Endothelial cell of umbilical vein (primary cell): ENCODE data around the gene GAB2. TPM values are rescaled to one million over a fixed set of nuclear protein-coding genes. Genes with fewer than 3 reads are reported as not detected.

ENCODE experiments used
- BruUV-seq: library from RNA; stranded (reverse); fragments of 400-500 nt; replicated peaks from 2 replicates; lab custom pipeline; 2021; lab: Mats Ljungman, UMichigan
- CTCF ChIA-PET: fragments of 300-600, 350-600 bp; sonication (Branson Sonifier 250); formaldehyde crosslinking; loops from one replicate; lab custom pipeline; 2021; ENCODE audit warnings: antibody characterized with exemption, inconsistent platforms; lab: Charles Lee
- POLR2A ChIA-PET: fragments of 300-600, 350-600 bp; sonication (Branson Sonifier 250); formaldehyde crosslinking; loops from one replicate; lab custom pipeline; 2021; ENCODE audit warnings: antibody characterized with exemption, inconsistent platforms; lab: Charles Lee
- DNase-seq: peaks from one replicate; pipeline ENCODE4 v3.0.0-alpha.2; 2011; ENCODE audit warnings: low read depth, low spot score
- FAIRE-seq: peaks from 2 replicates; lab custom pipeline; 2011; peaks lifted over from hg19 to GRCh38; lab: Jason Lieb, UNC
- H2AFZ ChIP-seq: 2 replicates; pipeline ENCODE4 v1.6.0; 2012; ENCODE audit warnings: low read depth, low read length, control low read depth, inconsistent platforms
- H3K27ac ChIP-seq: 2 replicates; pipeline ENCODE4 v1.5.1; 2011; ENCODE audit warnings: low read depth, mild to moderate bottlenecking, control low read depth, low read length, moderate library complexity; ENCODE audit not compliant: insufficient read depth
- H3K27me3 ChIP-seq, 2 experiments: 2 replicates each; pipeline versions ENCODE4 v1.6.0 to v1.6.1; 2011; ENCODE audit warnings: low read length in 2 of 2, mixed read lengths in 1 of 2; ENCODE audit not compliant: control insufficient read depth in 2 of 2, insufficient read depth in 2 of 2
- H3K36me3 ChIP-seq, 2 experiments: 2 replicates in 1 of 2; 3 replicates in 1 of 2; pipeline ENCODE4 v1.5.1; 2011; ENCODE audit warnings: low read length in 2 of 2, mild to moderate bottlenecking in 1 of 2, moderate library complexity in 1 of 2; ENCODE audit not compliant: control insufficient read depth in 2 of 2, insufficient read depth in 2 of 2; ENCODE audit errors: extremely low read depth in 1 of 2
- H3K4me1 ChIP-seq: 3 replicates; pipeline ENCODE4 v1.5.1; 2011; ENCODE audit warnings: mild to moderate bottlenecking, low read length; ENCODE audit not compliant: control insufficient read depth, insufficient read depth; ENCODE audit errors: extremely low read depth
- H3K4me2 ChIP-seq: 2 replicates; pipeline ENCODE4 v1.6.1; 2011; ENCODE audit warnings: low read length, control low read depth, mixed read lengths; ENCODE audit not compliant: insufficient read depth
- H3K4me3 ChIP-seq, 3 experiments: fragments of 200-600 bp in 1 of 3; sonication (generic), shearing (Covaris generic) in 1 of 3; replicated peaks in 1 of 3; 2 replicates each; pipeline ENCODE4 v1.5.1; 2011 to 2016; ENCODE audit warnings: control low read depth in 3 of 3, low read length in 3 of 3, mild to moderate bottlenecking in 2 of 3, inconsistent platforms in 1 of 3, low read depth in 1 of 3, moderate library complexity in 1 of 3; ENCODE audit not compliant: insufficient read depth in 1 of 3
- H3K79me2 ChIP-seq: 2 replicates; pipeline ENCODE4 v1.6.0; 2012; ENCODE audit warnings: low read length, inconsistent platforms; ENCODE audit not compliant: control insufficient read depth, insufficient read depth
- H3K9ac ChIP-seq: replicated peaks from 2 replicates; pipeline ENCODE3; 2011; ENCODE audit warnings: low read length, control low read depth; ENCODE audit not compliant: insufficient read depth; ENCODE audit errors: extremely low read depth
- H3K9me1 ChIP-seq: replicated peaks from 3 replicates; pipeline ENCODE4 v1.6.0; 2011; ENCODE audit warnings: mild to moderate bottlenecking, low read length; ENCODE audit not compliant: control insufficient read depth, insufficient read depth; ENCODE audit errors: extremely low read depth
- H3K9me3 ChIP-seq: replicated peaks from 2 replicates; pipeline ENCODE4 v1.5.1; 2012; ENCODE audit warnings: low read length, inconsistent platforms; ENCODE audit not compliant: control insufficient read depth, insufficient read depth
- H4K20me1 ChIP-seq: replicated peaks from 2 replicates; pipeline ENCODE3; 2011; ENCODE audit warnings: mild to moderate bottlenecking, low read length; ENCODE audit not compliant: control insufficient read depth, insufficient read depth; ENCODE audit errors: extremely low read depth
- EZH2 ChIP-seq: IDR thresholded peaks from 2 replicates; pipeline ENCODE4 v1.6.1; 2012; ENCODE audit warnings: borderline replicate concordance, low read depth, mild to moderate bottlenecking, moderate library complexity, low read length, inconsistent platforms; ENCODE audit not compliant: severe bottlenecking
- FOS ChIP-seq: IDR thresholded peaks from 2 replicates; pipeline ENCODE4 v1.6.1; 2011; ENCODE audit warnings: mild to moderate bottlenecking, low read length, moderate library complexity, borderline replicate concordance; ENCODE audit not compliant: insufficient read depth
- GATA2 ChIP-seq: IDR thresholded peaks from 2 replicates; pipeline ENCODE4 v1.7.0; 2011; ENCODE audit warnings: low read depth, mild to moderate bottlenecking, moderate library complexity, mixed read lengths, low read length; ENCODE audit not compliant: insufficient read length, insufficient read depth
- JUN ChIP-seq: IDR thresholded peaks from 2 replicates; pipeline ENCODE4 v1.6.1; 2011; ENCODE audit warnings: borderline replicate concordance, low read depth; ENCODE audit not compliant: insufficient read length, insufficient read depth
- MYC ChIP-seq: IDR thresholded peaks from one replicate; pipeline ENCODE4 v1.6.1; 2011; ENCODE audit warnings: mild to moderate bottlenecking, low read depth, low read length
- POLR2A ChIP-seq: IDR thresholded peaks from 2 replicates; pipeline ENCODE4 v1.6.1; 2012; ENCODE audit warnings: low read depth, mild to moderate bottlenecking, control low read depth, low read length
- POLR2AphosphoS5 ChIP-seq: IDR thresholded peaks from 2 replicates; pipeline ENCODE4 v1.6.1; 2012; ENCODE audit warnings: low read depth, mild to moderate bottlenecking, control low read depth, low read length, moderate library complexity; ENCODE audit not compliant: insufficient read depth
- dilution Hi-C: fragments of 300-500 bp; cut with MboI; formaldehyde crosslinking; loops from one replicate; pipeline ENCODE4 v1.15.0; 2019; ENCODE audit warnings: low sequenced_read_pairs; ENCODE audit not compliant: extremely low pct_ligation_motif_present
- intact Hi-C: fragments of 100-400 bp; cut with micrococcal nuclease; formaldehyde crosslinking; loops from one replicate; pipeline ENCODE4 v1.10.0; 2022
- polyA plus RNA-seq, 4 experiments: library from polyadenylated mRNA; depleted of rRNA in 3 of 4; stranded (reverse) in 3 of 4; unstranded in 1 of 4; fragments of >200 nt; gene quantifications; 2 replicates each; pipeline versions ENCODE4 v1.2.1 to v1.2.3, GENCODE V29; 2011 to 2012; ENCODE audit warnings: missing spikeins in 1 of 4
- total RNA-seq: library from RNA; stranded (reverse); gene quantifications from 2 replicates; pipeline ENCODE4 v1.2.3, GENCODE V29; 2021
- TF ChIP-seq, protein P1 (sequence below): IDR thresholded peaks from 2 replicates; pipeline ENCODE4 v1.6.1; 2011; ENCODE audit not compliant: insufficient read depth, insufficient read length
- TF ChIP-seq, protein P2 (sequence below), 2 donors: IDR thresholded peaks; 1 replicate in 1 of 2; 2 replicates in 1 of 2; pipeline ENCODE4 v1.5.1; 2011; ENCODE audit warnings: low read length in 2 of 2, mild to moderate bottlenecking in 2 of 2, moderate library complexity in 2 of 2, control low read depth in 1 of 2, inconsistent platforms in 1 of 2, low read depth in 1 of 2; ENCODE audit not compliant: insufficient read depth in 1 of 2; ENCODE audit errors: extremely low read depth in 1 of 2

Gene GAB2
- total and polyA plus RNA-seq, 2 donors (not counting 3 experiments of a cell fraction or from before 2014, with no cell fraction given) = 19.6 to 39.6 TPM

DNA sequence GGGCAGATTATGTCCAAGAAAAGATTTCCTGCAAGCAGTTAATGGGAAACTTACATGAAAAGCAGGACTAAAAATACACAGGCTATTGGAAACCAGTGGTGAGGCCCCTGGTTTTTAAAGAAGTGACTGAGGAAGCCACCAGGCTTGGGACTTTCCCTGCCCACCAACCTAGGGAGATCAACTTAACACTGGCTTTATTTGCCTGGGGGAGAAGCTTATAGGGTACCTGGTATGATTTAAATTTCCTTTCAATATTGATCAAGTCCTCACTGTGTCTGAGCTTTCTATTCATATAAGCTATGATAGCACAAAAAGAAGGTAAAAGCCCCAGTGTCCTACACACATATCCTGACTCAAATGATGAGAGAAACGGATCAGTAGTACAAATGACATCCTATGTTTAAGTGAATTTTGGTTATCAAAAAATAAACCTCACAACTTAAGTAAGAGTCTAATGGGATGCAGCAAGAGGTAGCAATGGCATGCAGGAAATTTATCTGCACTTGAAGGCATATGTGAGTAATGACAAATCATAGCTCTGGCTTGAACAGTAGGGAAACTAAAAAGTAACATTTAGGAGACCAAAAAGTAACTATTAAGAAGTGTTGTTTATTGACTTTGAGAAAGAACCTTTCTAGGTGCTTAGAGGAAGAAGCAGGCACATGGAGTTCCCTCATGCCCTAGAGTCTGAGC lies 85.3 kb downstream of the GAB2 start:
- no peak overlapping the region for H2AFZ ChIP-seq
- no peak overlapping the region for H3K9ac ChIP-seq
- H3K36me3 ChIP-seq = no peaks in the 10 kb centered on the region
- H3K27me3 ChIP-seq = no peaks in the 10 kb centered on the region
- TF ChIP-seq JUN (no peak), EZH2 (no peak), POLR2A (no peak), GATA2 (no peak), FOS (no peak), POLR2AphosphoS5 (no peak), MYC (no peak)
- TF ChIP-seq, protein P1, sequence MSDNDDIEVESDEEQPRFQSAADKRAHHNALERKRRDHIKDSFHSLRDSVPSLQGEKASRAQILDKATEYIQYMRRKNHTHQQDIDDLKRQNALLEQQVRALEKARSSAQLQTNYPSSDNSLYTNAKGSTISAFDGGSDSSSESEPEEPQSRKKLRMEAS = no peak
- TF ChIP-seq, protein P2, sequence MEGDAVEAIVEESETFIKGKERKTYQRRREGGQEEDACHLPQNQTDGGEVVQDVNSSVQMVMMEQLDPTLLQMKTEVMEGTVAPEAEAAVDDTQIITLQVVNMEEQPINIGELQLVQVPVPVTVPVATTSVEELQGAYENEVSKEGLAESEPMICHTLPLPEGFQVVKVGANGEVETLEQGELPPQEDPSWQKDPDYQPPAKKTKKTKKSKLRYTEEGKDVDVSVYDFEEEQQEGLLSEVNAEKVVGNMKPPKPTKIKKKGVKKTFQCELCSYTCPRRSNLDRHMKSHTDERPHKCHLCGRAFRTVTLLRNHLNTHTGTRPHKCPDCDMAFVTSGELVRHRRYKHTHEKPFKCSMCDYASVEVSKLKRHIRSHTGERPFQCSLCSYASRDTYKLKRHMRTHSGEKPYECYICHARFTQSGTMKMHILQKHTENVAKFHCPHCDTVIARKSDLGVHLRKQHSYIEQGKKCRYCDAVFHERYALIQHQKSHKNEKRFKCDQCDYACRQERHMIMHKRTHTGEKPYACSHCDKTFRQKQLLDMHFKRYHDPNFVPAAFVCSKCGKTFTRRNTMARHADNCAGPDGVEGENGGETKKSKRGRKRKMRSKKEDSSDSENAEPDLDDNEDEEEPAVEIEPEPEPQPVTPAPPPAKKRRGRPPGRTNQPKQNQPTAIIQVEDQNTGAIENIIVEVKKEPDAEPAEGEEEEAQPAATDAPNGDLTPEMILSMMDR (IDR thresholded peaks at IDR 0.05; ENCODE audit: extremely low read depth in 1 of 2, insufficient read depth in 1 of 2, low read depth in 1 of 2, low read length in 2 of 2) = no peak
- H3K79me2 ChIP-seq = peaks cover 52% of the 10 kb centered on the region
- no peak overlapping the region for H3K27ac ChIP-seq
- dilution Hi-C loops (no loop called here), intact Hi-C loops (no loop called here)
- H3K4me3 ChIP-seq = no peak overlapping the region
- DNase-seq (no peak), FAIRE-seq (no peak)
- ChIA-PET CTCF (interaction anchor here (1.1 to 1.2 kb wide), 2 partner anchors 13 to 232 kb away, joined by 3 to 5 read pairs; no protein-coding TSS in a partner anchor), POLR2A (interaction anchor here (0.6 to 0.9 kb wide), 2 partner anchors 10 to 13 kb away, joined by 3 to 6 read pairs; no protein-coding TSS in a partner anchor)
- H3K4me1 ChIP-seq = peaks cover 7% of the 10 kb centered on the region
- H3K9me3 ChIP-seq = no peaks in the 10 kb centered on the region
- BruUV-seq = no TSS peak
- peaks cover 8% of the 10 kb centered on the region for H4K20me1 ChIP-seq
- no peaks in the 10 kb centered on the region for H3K9me1 ChIP-seq
- no peak overlapping the region for H3K4me2 ChIP-seq
